Stimulated activated CD8-positive, alpha-beta memory T cell treated with anti-CD3 and anti-CD28 coated beads, Interleukin-7, amount 100 ng/mL, for 4 hours (primary cell): ENCODE results near the gene SMIM45.
"Not testable (repeated sequence)": the region's sequence is repeated elsewhere in the genome, so short reads cannot be mapped to it uniquely, and the experiment has no call there.

ENCODE experiments used
- DNase-seq, 2 donors: peaks; one replicate each; pipeline ENCODE4 v3.0.0-alpha.2; 2020; ENCODE audit warnings: low read depth in 2 of 2

Gene SMIM45

GRCh38 chr22:41935015-41935351 is 17.0 kb upstream of the SMIM45 start:
- no peak for DNase-seq

- no peak for DNase-seq
These were observed 16.4 kb upstream of the SMIM45 start for GRCh38 chr22:41935509-41935908.

- DNase-seq, result no peak
These were observed 15.1 kb upstream of the SMIM45 start for GRCh38 chr22:41936894-41937169.

- peak; percentile 85 to 96 for DNase-seq
These were observed 11.7 kb upstream of the SMIM45 start for GRCh38 chr22:41939981-41940831.

GRCh38 chr22:41940832-41941765 is 10.9 kb upstream of the SMIM45 start:
- peak; percentile 72 to 79 for DNase-seq

GRCh38 chr22:41943661-41944209 is 8.2 kb upstream of the SMIM45 start:
- no peak for DNase-seq

GRCh38 chr22:41946629-41947423 is 5.1 kb upstream of the SMIM45 start, which contains the start of gene CENPM:
TSS of gene CENPM (minus strand) at chr22:41947152. CDS start at chr22:41947076, 76 bp downstream.
- peak; percentile 73 to 79 for DNase-seq

GRCh38 chr22:41947424-41948080 is 4.4 kb upstream of the SMIM45 start:
- no peak for DNase-seq

GRCh38 chr22:41948142-41948541 is 3.8 kb upstream of the SMIM45 start:
- no peak for DNase-seq

- not testable (repeated sequence) for DNase-seq
These were observed 3.0 kb upstream of the SMIM45 start for GRCh38 chr22:41948928-41949296.

GRCh38 chr22:41949297-41949965 is 2.5 kb upstream of the SMIM45 start:
- DNase-seq, result no peak

GRCh38 chr22:41952713-41953112 is 763 bp downstream of the SMIM45 start:
- DNase-seq, result no peak

- DNase-seq, result no peak
These were observed 6.1 kb downstream of the SMIM45 start for GRCh38 chr22:41957941-41958556.

GRCh38 chr22:41963453-41964111 is 11.6 kb downstream of the SMIM45 start:
- DNase-seq, result no peak

GRCh38 chr22:41964112-41964491 is 12.2 kb downstream of the SMIM45 start:
- DNase-seq, result no peak

GRCh38 chr22:41966225-41966606 is 14.3 kb downstream of the SMIM45 start:
- DNase-seq, result no peak

- DNase-seq, result no peak
These were observed 14.8 kb downstream of the SMIM45 start for GRCh38 chr22:41966607-41967240.

GRCh38 chr22:41968601-41969000 is 16.7 kb downstream of the SMIM45 start:
- no peak for DNase-seq

- DNase-seq, result no peak
These were observed 17.2 kb downstream of the SMIM45 start, which contains the start of gene SEPTIN3 for GRCh38 chr22:41969110-41969646. TSS of gene SEPTIN3 (plus strand) at chr22:41969443. CDS start at chr22:41971493, 2,050 bp downstream.
